Activated B cell treated with CpG ODN at 0.5 μM for 24 hours (primary cell): ENCODE results near the gene CBFA2T3. TPM values are rescaled to one million over a fixed set of nuclear protein-coding genes. Genes with fewer than 3 reads are reported as not detected.
A peak's percentile ranks its signal among the peaks of the same experiment; 100 is the strongest.

ENCODE experiments used
- ATAC-seq: fragments of 200-7000 bp; cut with Tn5 transposase; one replicate; pipeline ENCODE4 v1.10.0; 2021; ENCODE audit warnings: low read depth, mild to moderate bottlenecking, moderate library complexity
- CTCF ChIA-PET: fragments of 350-600 bp; sonication (Branson Sonifier 250); formaldehyde crosslinking; loops from one replicate; lab custom pipeline; 2021; ENCODE audit warnings: antibody characterized with exemption; lab: Charles Lee
- POLR2A ChIA-PET: fragments of 350-600 bp; sonication (Branson Sonifier 250); formaldehyde crosslinking; loops from one replicate; lab custom pipeline; 2021; ENCODE audit warnings: antibody characterized with exemption; lab: Charles Lee
- DNase-seq: peaks from one replicate; pipeline ENCODE4 v3.0.0; 2022
- H3K27ac Mint-ChIP-seq: one replicate; pipeline ENCODE4 v1.8.0; 2020; ENCODE audit warnings: mixed read lengths
- H3K27me3 Mint-ChIP-seq: one replicate; pipeline ENCODE4 v1.8.0; 2021; ENCODE audit warnings: mixed read lengths
- H3K36me3 Mint-ChIP-seq: one replicate; pipeline ENCODE4 v1.8.0; 2021; ENCODE audit warnings: low read depth, mixed read lengths
- H3K4me1 Mint-ChIP-seq: one replicate; pipeline ENCODE4 v1.8.0; 2021; ENCODE audit warnings: mixed read lengths
- H3K4me3 Mint-ChIP-seq: one replicate; pipeline ENCODE4 v1.8.0; 2020; ENCODE audit warnings: mild to moderate bottlenecking, mixed read lengths
- H3K9me3 Mint-ChIP-seq: one replicate; pipeline ENCODE4 v1.8.0; 2020; ENCODE audit warnings: mixed read lengths
- CTCF ChIP-seq: fragments of 200-600 bp; IDR thresholded peaks from one replicate; pipeline ENCODE4 v1.8.0; 2022; ENCODE audit warnings: antibody characterized with exemption, mild to moderate bottlenecking
- intact Hi-C: fragments of 100-400 bp; cut with micrococcal nuclease; formaldehyde crosslinking; loops from one replicate; pipeline ENCODE4 v1.15.1; 2024
- total RNA-seq: library from RNA; stranded (reverse); gene quantifications from 2 replicates; pipeline ENCODE4 v1.2.3, GENCODE V29; 2022

CBFA2T3 gene
- total RNA-seq, 1 donor from 2014 or later = 63.3 TPM

GRCh38 chr16:88881007-88881615 lies 95.9 kb downstream of the CBFA2T3 start:
- ATAC-seq = no peak
- intact Hi-C loops = no loop called here
- POLR2A ChIA-PET = no interaction called here

GRCh38 chr16:88880226-88881006 lies 96.6 kb downstream of the CBFA2T3 start:
- CTCF ChIA-PET = no interaction called here

More at GRCh38 chr16:88881007-88881615, 95.9 kb downstream of the CBFA2T3 start:
- no peak overlapping the region for H3K4me3 Mint-ChIP-seq
- no peak for DNase-seq
- peaks cover 7% of the 10 kb centered on the region for H3K4me1 Mint-ChIP-seq
- TF ChIP-seq CTCF = no peak
- no peaks in the 10 kb centered on the region for H3K9me3 Mint-ChIP-seq
- H3K27ac Mint-ChIP-seq = no peak overlapping the region
- H3K27me3 Mint-ChIP-seq = no peaks in the 10 kb centered on the region
- peaks cover 69% of the 10 kb centered on the region for H3K36me3 Mint-ChIP-seq
- CTCF ChIA-PET = no interaction called here

GRCh38 chr16:88879788-88880055 lies 97.3 kb downstream of the CBFA2T3 start:
- DNase-seq = no peak
- ATAC-seq = no peak
- no peaks in the 10 kb centered on the region for H3K27me3 Mint-ChIP-seq
- peaks cover 74% of the 10 kb centered on the region for H3K36me3 Mint-ChIP-seq
- CTCF ChIA-PET = no interaction called here
- H3K4me3 Mint-ChIP-seq = no peak overlapping the region
- intact Hi-C loops = no loop called here
- POLR2A ChIA-PET = no interaction called here
- H3K9me3 Mint-ChIP-seq = no peaks in the 10 kb centered on the region
- H3K27ac Mint-ChIP-seq = peak overlapping the region; percentile 11
- no peak for TF ChIP-seq CTCF
- H3K4me1 Mint-ChIP-seq = peaks cover 7% of the 10 kb centered on the region

More at GRCh38 chr16:88880226-88881006, 96.6 kb downstream of the CBFA2T3 start:
- no peak overlapping the region for H3K4me3 Mint-ChIP-seq
- intact Hi-C loops = no loop called here
- POLR2A ChIA-PET = no interaction called here
- ATAC-seq = no peak
- peak overlapping the region; percentile 11 for H3K27ac Mint-ChIP-seq
- no peak for TF ChIP-seq CTCF
- no peak for DNase-seq
- H3K36me3 Mint-ChIP-seq = peaks cover 72% of the 10 kb centered on the region
- H3K27me3 Mint-ChIP-seq = no peaks in the 10 kb centered on the region
- peaks cover 7% of the 10 kb centered on the region for H3K4me1 Mint-ChIP-seq
- H3K9me3 Mint-ChIP-seq = no peaks in the 10 kb centered on the region

- Mint-ChIP-seq H3K4me1 (peaks cover 7% of the 10 kb centered on the region), H3K36me3 (peaks cover 72% of the 10 kb centered on the region), H3K4me3 (no peak overlapping the region), H3K27ac (no peak overlapping the region), H3K9me3 (no peaks in the 10 kb centered on the region), H3K27me3 (no peaks in the 10 kb centered on the region)
- ChIA-PET CTCF (no interaction called here), POLR2A (no interaction called here)
- DNase-seq (no peak), ATAC-seq (no peak)
- TF ChIP-seq CTCF = no peak
- intact Hi-C loops = no loop called here
Measured at GRCh38 chr16:88878967-88879787, 97.8 kb downstream of the CBFA2T3 start.

- no peak overlapping the region for H3K27ac Mint-ChIP-seq
- no peak for TF ChIP-seq CTCF
- H3K9me3 Mint-ChIP-seq = no peaks in the 10 kb centered on the region
- H3K36me3 Mint-ChIP-seq = peaks cover 69% of the 10 kb centered on the region
- peaks cover 7% of the 10 kb centered on the region for H3K4me1 Mint-ChIP-seq
- DNase-seq (no peak), ATAC-seq (no peak)
- H3K27me3 Mint-ChIP-seq = no peaks in the 10 kb centered on the region
- intact Hi-C loops = no loop called here
- H3K4me3 Mint-ChIP-seq = no peak overlapping the region
- ChIA-PET CTCF (no interaction called here), POLR2A (no interaction called here)
Measured at GRCh38 chr16:88878356-88878755, 98.7 kb downstream of the CBFA2T3 start.
